GM12801 (cell line): ENCODE measurements around the gene BABAM1.

Source experiments
- CTCF ChIP-seq: IDR thresholded peaks from one replicate; pipeline ENCODE4 v1.5.1; 2011; ENCODE audit warnings: control low read depth; ENCODE audit not compliant: insufficient read length; ENCODE audit errors: extremely low read depth

The BABAM1 gene

DNA sequence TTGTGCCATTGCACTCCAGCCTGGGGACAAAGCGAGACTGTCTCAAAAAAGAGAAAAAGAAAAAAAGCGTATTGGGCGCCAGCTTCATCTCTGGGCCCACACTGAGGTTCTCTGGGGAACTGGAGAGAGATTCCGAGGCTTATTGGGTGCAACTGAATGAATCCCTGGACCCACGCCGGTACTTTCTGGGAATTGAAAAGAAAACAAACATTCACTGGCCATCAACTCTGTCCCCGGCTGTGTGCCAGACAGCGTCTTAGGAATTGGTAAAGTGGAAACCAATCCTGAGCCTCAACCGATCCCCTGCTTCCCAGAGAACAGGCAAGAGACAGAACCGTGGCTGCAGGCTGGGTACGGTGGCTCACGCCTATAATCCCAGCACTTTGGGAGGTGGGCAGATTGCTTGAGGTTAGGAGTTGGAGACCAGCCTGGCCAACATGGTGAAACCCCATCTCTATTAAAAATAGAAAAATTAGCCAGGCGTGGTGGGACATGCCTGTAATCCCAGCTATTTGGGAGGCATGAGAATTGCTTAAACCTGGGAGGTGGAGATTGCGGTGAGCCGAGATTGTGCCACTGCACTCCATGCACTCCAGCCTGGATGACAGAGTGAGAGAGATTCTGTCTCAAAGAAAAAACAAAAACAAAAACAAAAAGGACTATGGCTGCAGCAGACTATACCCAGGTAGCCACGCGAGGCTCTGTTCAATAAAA lies 58.8 kb downstream of the BABAM1 start:
- TF ChIP-seq CTCF: no peak

- no peak for TF ChIP-seq CTCF
These were observed 59.3 kb downstream of the BABAM1 start for GRCh38 chr19:17326595-17326966.

GRCh38 chr19:17327068-17327653 lies 59.9 kb downstream of the BABAM1 start:
- TF ChIP-seq CTCF: no peak

DNA sequence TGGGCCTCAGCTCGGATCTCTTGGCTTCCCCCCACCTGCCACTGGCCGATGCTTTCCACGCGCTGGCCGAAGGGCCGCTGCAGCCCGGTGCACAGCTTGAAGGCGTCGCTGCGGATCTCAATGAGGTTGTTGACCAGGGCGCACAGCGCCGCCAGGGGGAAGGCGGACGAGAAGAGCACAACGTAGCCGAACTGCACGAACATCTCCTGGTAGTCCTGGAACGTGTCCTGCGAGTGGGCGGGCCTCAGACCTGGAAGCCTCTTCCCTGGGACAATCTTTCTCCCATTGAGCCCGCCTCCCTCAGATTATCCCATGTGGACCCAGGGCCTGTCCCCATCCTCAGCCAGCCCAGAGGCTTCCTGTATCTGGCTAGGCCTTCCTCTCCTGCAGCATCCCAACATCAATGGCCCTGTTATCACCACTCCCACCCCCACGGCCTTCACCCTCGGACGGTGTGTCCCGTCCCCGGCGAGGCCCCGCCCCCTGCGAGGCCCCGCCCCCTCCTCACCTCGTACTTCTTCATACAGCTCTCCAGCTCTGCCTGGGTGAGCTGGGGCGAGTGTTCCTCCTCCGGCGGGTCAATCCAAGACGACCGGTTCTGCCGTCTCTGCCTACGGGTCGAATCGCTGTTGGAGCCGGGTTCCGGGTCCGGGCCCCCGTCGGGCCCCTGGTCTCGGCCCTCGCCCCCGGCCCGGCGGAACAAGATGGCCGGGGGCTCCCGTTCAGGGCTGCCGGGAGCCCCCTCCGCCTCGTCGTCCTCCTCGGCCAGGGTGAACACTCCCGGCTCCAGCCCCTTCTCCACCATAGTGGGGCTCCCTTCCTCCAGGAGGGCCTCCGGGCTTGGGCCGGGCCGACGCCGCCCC lies 60.6 kb downstream of the BABAM1 start:
- no peak for TF ChIP-seq CTCF
